C4-2B (cell line): ENCODE data around the gene PPP2R2B.
"Not testable (repeated sequence)": the region's sequence is repeated elsewhere in the genome, so short reads cannot be mapped to it uniquely, and the experiment has no call there.

ENCODE experiments used
- CTCF ChIP-seq: fragments of 450-650 bp; conservative IDR thresholded peaks from 2 replicates; pipeline ENCODE4 v1.5.1; 2017; ENCODE audit warnings: mild to moderate bottlenecking
- ZFX ChIP-seq: fragments of 450-650 bp; IDR thresholded peaks from 2 replicates; pipeline ENCODE4 v1.6.1; 2017

DNA sequence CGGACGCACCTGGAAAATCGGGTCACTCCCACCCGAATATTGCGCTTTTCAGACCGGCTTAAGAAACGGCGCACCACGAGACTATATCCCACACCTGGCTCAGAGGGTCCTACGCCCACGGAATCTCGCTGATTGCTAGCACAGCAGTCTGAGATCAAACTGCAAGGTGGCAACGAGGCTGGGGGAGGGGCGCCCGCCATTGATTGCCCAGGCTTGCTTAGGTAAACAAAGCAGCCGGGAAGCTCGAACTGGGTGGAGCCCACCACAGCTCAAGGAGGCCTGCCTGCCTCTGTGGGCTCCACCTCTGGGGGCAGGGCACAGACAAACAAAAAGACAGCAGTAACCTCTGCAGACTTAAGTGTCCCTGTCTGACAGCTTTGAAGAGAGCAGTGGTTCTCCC lies 268.8 kb downstream of the PPP2R2B start:
- TF ChIP-seq CTCF, ZFX: not testable (repeated sequence)
